RWPE1 (cell line): Measurements from ENCODE around the gene RYR3.
A peak's percentile ranks its signal among the peaks of the same experiment; 100 is the strongest.

Experiments used
- CTCF ChIA-PET: fragments of 350-600 bp; sonication (Branson Sonifier 250); formaldehyde crosslinking; extraction: SDS; loops from one replicate; lab custom pipeline; 2021; lab: Yijun Ruan, JAX
- POLR2A ChIA-PET: fragments of 400-600 bp; formaldehyde crosslinking; extraction: SDS; loops from one replicate; lab custom pipeline; 2020; ENCODE audit warnings: antibody characterized with exemption; ENCODE audit not compliant: low non-redundant PET; lab: Yijun Ruan, JAX
- DNase-seq: peaks from one replicate; pipeline ENCODE4 v3.0.0; 2012; ENCODE audit warnings: low spot score
- H3K27ac ChIP-seq: fragments of 450-650 bp; 2 replicates; pipeline ENCODE4 v1.5.1; 2017
- CTCF ChIP-seq: fragments of 450-650 bp; conservative IDR thresholded peaks from 2 replicates; pipeline ENCODE4 v1.5.1; 2017; ENCODE audit warnings: low read depth, mild to moderate bottlenecking

The RYR3 gene

GRCh38 chr15:33701304-33701696 is 390.5 kb downstream of the RYR3 start:
- DNase-seq = no peak
- TF ChIP-seq CTCF = no peak
- CTCF ChIA-PET = interaction anchor here (0.5 to 2.3 kb wide), 23 partner anchors 9 to 1066 kb away, joined by 3 to 34 read pairs (median 4); no protein-coding TSS in a partner anchor
- POLR2A ChIA-PET = no interaction called here
- no peak overlapping the region for H3K27ac ChIP-seq

DNA sequence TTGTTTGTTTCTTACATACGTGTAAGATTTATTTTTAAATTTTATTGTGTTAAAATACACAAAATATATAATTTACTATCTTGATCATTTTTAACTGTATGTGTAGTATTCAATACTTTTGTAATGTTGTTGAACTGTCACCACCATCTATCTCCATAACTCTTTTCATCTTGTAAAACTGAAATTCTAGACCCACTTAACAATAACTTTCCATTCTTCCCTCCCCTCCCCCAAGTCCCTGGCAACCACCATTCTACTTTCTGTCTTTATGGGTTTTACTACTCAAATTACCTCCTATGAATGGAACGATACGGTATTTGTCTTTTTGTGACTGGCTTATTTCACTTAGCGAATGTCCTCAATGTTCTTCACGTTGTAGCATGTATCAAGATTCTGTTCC is 395.4 kb downstream of the RYR3 start:
- ChIA-PET POLR2A (no interaction called here), CTCF (no interaction called here)
- TF ChIP-seq CTCF = no peak
- H3K27ac ChIP-seq = no peak overlapping the region
- DNase-seq = no peak

- ChIA-PET CTCF (no interaction called here), POLR2A (no interaction called here)
- TF ChIP-seq CTCF = no peak
Observed at GRCh38 chr15:33710748-33711147, 400.0 kb downstream of the RYR3 start.

DNA sequence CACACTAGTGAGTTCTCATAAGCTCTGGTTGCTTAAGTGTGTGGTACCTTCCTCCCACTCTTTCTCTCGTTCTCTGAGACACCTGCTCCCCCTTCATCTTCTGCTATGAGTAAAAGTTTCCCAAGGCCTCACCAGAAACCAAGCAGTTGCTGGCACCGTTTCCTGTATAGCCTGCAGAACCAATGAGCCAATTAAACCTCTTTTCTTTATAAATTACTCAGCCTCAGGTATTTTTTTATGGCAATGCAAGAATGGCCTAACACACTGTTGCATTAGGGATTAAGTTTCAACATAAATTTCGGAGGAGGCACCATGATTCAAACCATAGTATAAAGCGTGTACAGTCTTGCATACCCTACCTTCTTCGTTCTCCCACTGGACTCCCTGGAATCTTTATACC is 405.3 kb downstream of the RYR3 start:
- ChIA-PET CTCF (interaction anchor here (0.8 kb wide), 1 partner anchor 15 kb away, joined by 3 read pairs; no protein-coding TSS in a partner anchor), POLR2A (no interaction called here)
- no peak for TF ChIP-seq CTCF
- no peak overlapping the region for H3K27ac ChIP-seq
- peak; percentile 34 for DNase-seq

More at GRCh38 chr15:33710748-33711147, 400.0 kb downstream of the RYR3 start:
- H3K27ac ChIP-seq = no peak overlapping the region
- DNase-seq = no peak

- H3K27ac ChIP-seq = peak overlapping the region; percentile 49; the same call in 1 of the 2 replicates
- ChIA-PET POLR2A (no interaction called here), CTCF (interaction anchor here (0.7 to 1.3 kb wide), 3 partner anchors 17 to 488 kb away, joined by 4 to 6 read pairs (median 5); no protein-coding TSS in a partner anchor)
- peak; percentile 77 for DNase-seq
- TF ChIP-seq CTCF = no peak
Observed at GRCh38 chr15:33720952-33721351, 410.2 kb downstream of the RYR3 start.

- no peak overlapping the region for H3K27ac ChIP-seq
- POLR2A ChIA-PET = no interaction called here
- DNase-seq = no peak
- no peak for TF ChIP-seq CTCF
- CTCF ChIA-PET = no interaction called here
Observed at GRCh38 chr15:33722005-33722672, 411.4 kb downstream of the RYR3 start.
